Measurements from ENCODE around the gene TMEM88. TPM values are rescaled to one million over a fixed set of nuclear protein-coding genes. Genes with fewer than 3 reads are reported as not detected.
A peak's percentile ranks its signal among the peaks of the same experiment; 100 is the strongest.

The TMEM88 gene
- total and polyA plus RNA-seq, 4 donors: 0.65 to 4.6 (median 3.7) TPM

- WGBS: 86% methylated on average over 15 of the region's 15 CpGs
- H3K36me3 ChIP-seq (ENCODE audit: control insufficient read depth in 4 of 4, insufficient read depth in 3 of 4, low read depth in 1 of 4, low read length in 3 of 4): peaks cover 13 to 33% (median 18%) of the 10 kb centered on the region in 4 donors
- no peak for DNase-seq (ENCODE audit: low spot score)
- H3K9ac ChIP-seq (ENCODE audit: low read depth in 1 of 2, low read length in 2 of 2): peak overlapping the region in 1 of 2 donors; percentile 60
- H3K27me3 ChIP-seq (ENCODE audit: control insufficient read depth in 4 of 4, insufficient read depth in 4 of 4, low read length in 3 of 4): no peaks in the 10 kb centered on the region
- TF ChIP-seq HNF4G (IDR thresholded peaks at IDR 0.05): no peak
- no peak for TF ChIP-seq ATF3 (IDR thresholded peaks at IDR 0.05)
- no peak for TF ChIP-seq NR2F2 (IDR thresholded peaks at IDR 0.05)
- H3K4me3 ChIP-seq (ENCODE audit: low read depth in 1 of 3, low read length in 3 of 3): peak overlapping the region; percentile 1 to 90 (median 66)
- no peaks in the 10 kb centered on the region for H3K9me3 ChIP-seq (ENCODE audit: control insufficient read depth in 4 of 4, low read length in 3 of 4)
- peak overlapping the region; percentile 99 to 100 for H3K27ac ChIP-seq (ENCODE audit: low read depth in 1 of 2, low read length in 2 of 2)
- H3K4me1 ChIP-seq (ENCODE audit: control insufficient read depth in 4 of 4, insufficient read depth in 4 of 4, low read length in 3 of 4): peaks cover 0 to 28% (median 19%) of the 10 kb centered on the region in 4 donors
Observed at GRCh38 chr17:7845359-7846062, 9.4 kb upstream of the TMEM88 start.

- no peak for DNase-seq (ENCODE audit: low spot score)
- no peak for TF ChIP-seq HNF4A (conservative IDR thresholded peaks at IDR 0.05)
- no peak for TF ChIP-seq CTCF (IDR thresholded peaks at IDR 0.05; ENCODE audit: low read depth, low read length, missing input control)
- TF ChIP-seq ATF3 (IDR thresholded peaks at IDR 0.05): no peak
- H3K4me1 ChIP-seq (ENCODE audit: control insufficient read depth in 4 of 4, insufficient read depth in 4 of 4, low read length in 3 of 4): peaks cover 0 to 21% (median 13%) of the 10 kb centered on the region in 4 donors
- no peak overlapping the region for H3K27ac ChIP-seq (ENCODE audit: low read depth in 1 of 2, low read length in 2 of 2)
- no peaks in the 10 kb centered on the region for H3K9me3 ChIP-seq (ENCODE audit: control insufficient read depth in 4 of 4, low read length in 3 of 4)
- no peaks in the 10 kb centered on the region for H3K27me3 ChIP-seq (ENCODE audit: control insufficient read depth in 4 of 4, insufficient read depth in 4 of 4, low read length in 3 of 4)
- H3K9ac ChIP-seq (ENCODE audit: low read depth in 1 of 2, low read length in 2 of 2): no peak overlapping the region
- H3K4me3 ChIP-seq (ENCODE audit: low read depth in 1 of 3, low read length in 3 of 3): no peak overlapping the region
- 89% methylated on average over 22 of the region's 22 CpGs for WGBS
- peaks cover 13 to 40% (median 20%) of the 10 kb centered on the region in 4 donors for H3K36me3 ChIP-seq (ENCODE audit: control insufficient read depth in 4 of 4, insufficient read depth in 3 of 4, low read depth in 1 of 4, low read length in 3 of 4)
Observed at GRCh38 chr17:7846063-7846735, 8.7 kb upstream of the TMEM88 start.

- WGBS: 86% methylated on average over 34 of the region's 34 CpGs
- no peak for DNase-seq (ENCODE audit: low spot score)
- Histone ChIP-seq H3K9me3 (ENCODE audit: control insufficient read depth in 4 of 4, low read length in 3 of 4) (no peaks in the 10 kb centered on the region), H3K27me3 (ENCODE audit: control insufficient read depth in 4 of 4, insufficient read depth in 4 of 4, low read length in 3 of 4) (no peaks in the 10 kb centered on the region), H3K4me1 (ENCODE audit: control insufficient read depth in 4 of 4, insufficient read depth in 4 of 4, low read length in 3 of 4) (peaks cover 0 to 20% (median 12%) of the 10 kb centered on the region in 4 donors), H3K36me3 (ENCODE audit: control insufficient read depth in 4 of 4, insufficient read depth in 3 of 4, low read depth in 1 of 4, low read length in 3 of 4) (peaks cover 13 to 42% (median 21%) of the 10 kb centered on the region in 4 donors), H3K4me3 (ENCODE audit: low read depth in 1 of 3, low read length in 3 of 3) (no peak overlapping the region), H3K27ac (ENCODE audit: low read depth in 1 of 2, low read length in 2 of 2) (no peak overlapping the region), H3K9ac (ENCODE audit: low read depth in 1 of 2, low read length in 2 of 2) (no peak overlapping the region)
- TF ChIP-seq FOXA2 (IDR thresholded peaks at IDR 0.05) (no peak), ATF3 (IDR thresholded peaks at IDR 0.05) (no peak), REST (IDR thresholded peaks at IDR 0.05) (no peak), ZBTB33 (IDR thresholded peaks at IDR 0.05) (no peak), TAF1 (conservative IDR thresholded peaks at IDR 0.05) (no peak), RXRA (IDR thresholded peaks at IDR 0.05) (no peak), YY1 (IDR thresholded peaks at IDR 0.05) (no peak), FOXA1 (IDR thresholded peaks at IDR 0.05) (no peak), NR2F2 (IDR thresholded peaks at IDR 0.05) (no peak)
Observed at GRCh38 chr17:7846765-7847661, 7.9 kb upstream of the TMEM88 start.

Measured in liver (tissue), 9 donors.